Measurements from ENCODE around the gene PITPNC1. TPM values are rescaled to one million over a fixed set of nuclear protein-coding genes. Genes with fewer than 3 reads are reported as not detected.
"Not testable (repeated sequence)": the region's sequence is repeated elsewhere in the genome, so short reads cannot be mapped to it uniquely, and the experiment has no call there.

The PITPNC1 gene
- total RNA-seq, 1 experiment from 2014 or later = 37.5 TPM

GRCh38 chr17:67700725-67701119 is 323.6 kb downstream of the PITPNC1 start:
- Histone ChIP-seq H3K14ac (ENCODE audit: insufficient read depth, low read length) (no peak overlapping the region), H3K56ac (ENCODE audit: insufficient read length, low read depth, low read length) (no peak overlapping the region), H3K79me2 (ENCODE audit: insufficient read depth, low read length) (no peaks in the 10 kb centered on the region), H4K91ac (ENCODE audit: insufficient read length, low read depth, low read length) (no peak overlapping the region), H3T11ph (ENCODE audit: low read length) (no peak overlapping the region), H3K27me3 (ENCODE audit: insufficient read depth, low read length) (no peaks in the 10 kb centered on the region), H3K4ac (ENCODE audit: low read depth, low read length) (no peak overlapping the region), H3K9ac (ENCODE audit: extremely low read depth, insufficient read length, low read length) (no peak overlapping the region), H3K9me3 (ENCODE audit: control insufficient read depth, low read depth, low read length) (no peaks in the 10 kb centered on the region), H3K23ac (ENCODE audit: insufficient read length, low read depth, low read length) (no peak overlapping the region), H4K8ac (replicated peaks; ENCODE audit: insufficient read length, low read depth, low read length) (no peak overlapping the region), H4K5ac (ENCODE audit: insufficient read length, low read depth, low read length) (no peak overlapping the region), H2AK5ac (ENCODE audit: insufficient read length, low read length) (no peak overlapping the region), H2AFZ (ENCODE audit: low read length) (no peak overlapping the region), H2BK5ac (ENCODE audit: insufficient read length, low read length) (no peak overlapping the region), H3K27ac (ENCODE audit: insufficient read length, low read depth, low read length) (no peak overlapping the region), H3K18ac (ENCODE audit: insufficient read length, low read depth, low read length) (no peak overlapping the region), H4K20me1 (ENCODE audit: control insufficient read depth, insufficient read depth, insufficient read length) (no peaks in the 10 kb centered on the region), H2BK12ac (ENCODE audit: insufficient read length, low read depth, low read length) (no peak overlapping the region), H3K79me1 (ENCODE audit: insufficient read depth, low read depth, low read length, poor library complexity, severe bottlenecking) (no peaks in the 10 kb centered on the region), H3K4me1 (ENCODE audit: insufficient read depth, low read length) (0 out of 2 replicates have a peak, but pooled peaks cover 2% of the 10 kb centered on the region), H3K4me2 (ENCODE audit: insufficient read depth, insufficient read length, low read length) (no peak overlapping the region), H3K23me2 (ENCODE audit: insufficient read length, low read depth, low read length, poor library complexity, severe bottlenecking) (no peaks in the 10 kb centered on the region), H2BK20ac (ENCODE audit: low read depth, low read length, poor library complexity, severe bottlenecking) (no peak overlapping the region), H2BK15ac (ENCODE audit: low read depth, low read length) (no peak overlapping the region), H2BK120ac (ENCODE audit: low read depth, low read length, poor library complexity, severe bottlenecking) (no peak overlapping the region)
- H3K9me3 Mint-ChIP-seq = no peaks in the 10 kb centered on the region
- peaks cover 13 to 15% of the 10 kb centered on the region in 2 experiments for H3K4me1 Mint-ChIP-seq
- no CpG with 5 or more reads among the region's 1 CpG for WGBS (ENCODE audit: extremely low coverage, insufficient read length, low lambda C conversion rate)
- DNase-seq = no peak
- no peak overlapping the region for H3K27ac Mint-ChIP-seq
- H3K4me3 Mint-ChIP-seq = no peak overlapping the region
- H3K27me3 Mint-ChIP-seq (ENCODE audit: low read depth) = no peaks in the 10 kb centered on the region
- no peaks in the 10 kb centered on the region for H3K36me3 Mint-ChIP-seq (ENCODE audit: insufficient read depth in 1 of 3, low read depth in 3 of 3)
- TF ChIP-seq, protein P1, sequence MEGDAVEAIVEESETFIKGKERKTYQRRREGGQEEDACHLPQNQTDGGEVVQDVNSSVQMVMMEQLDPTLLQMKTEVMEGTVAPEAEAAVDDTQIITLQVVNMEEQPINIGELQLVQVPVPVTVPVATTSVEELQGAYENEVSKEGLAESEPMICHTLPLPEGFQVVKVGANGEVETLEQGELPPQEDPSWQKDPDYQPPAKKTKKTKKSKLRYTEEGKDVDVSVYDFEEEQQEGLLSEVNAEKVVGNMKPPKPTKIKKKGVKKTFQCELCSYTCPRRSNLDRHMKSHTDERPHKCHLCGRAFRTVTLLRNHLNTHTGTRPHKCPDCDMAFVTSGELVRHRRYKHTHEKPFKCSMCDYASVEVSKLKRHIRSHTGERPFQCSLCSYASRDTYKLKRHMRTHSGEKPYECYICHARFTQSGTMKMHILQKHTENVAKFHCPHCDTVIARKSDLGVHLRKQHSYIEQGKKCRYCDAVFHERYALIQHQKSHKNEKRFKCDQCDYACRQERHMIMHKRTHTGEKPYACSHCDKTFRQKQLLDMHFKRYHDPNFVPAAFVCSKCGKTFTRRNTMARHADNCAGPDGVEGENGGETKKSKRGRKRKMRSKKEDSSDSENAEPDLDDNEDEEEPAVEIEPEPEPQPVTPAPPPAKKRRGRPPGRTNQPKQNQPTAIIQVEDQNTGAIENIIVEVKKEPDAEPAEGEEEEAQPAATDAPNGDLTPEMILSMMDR (conservative IDR thresholded peaks at IDR 0.05) = no peak

GRCh38 chr17:67702861-67703260 is 325.8 kb downstream of the PITPNC1 start:
- H4K20me1 ChIP-seq (ENCODE audit: control insufficient read depth, insufficient read depth, insufficient read length); H2BK5ac ChIP-seq (ENCODE audit: insufficient read length, low read length); H3K18ac ChIP-seq (ENCODE audit: insufficient read length, low read depth, low read length); H3K4ac ChIP-seq (ENCODE audit: low read depth, low read length); H3K79me1 ChIP-seq (ENCODE audit: insufficient read depth, low read depth, low read length, poor library complexity, severe bottlenecking); H3K4me3 Mint-ChIP-seq; H2BK20ac ChIP-seq (ENCODE audit: low read depth, low read length, poor library complexity, severe bottlenecking); H3K36me3 Mint-ChIP-seq (ENCODE audit: insufficient read depth in 1 of 3, low read depth in 3 of 3); H3K9ac ChIP-seq (ENCODE audit: extremely low read depth, insufficient read length, low read length); H2BK15ac ChIP-seq (ENCODE audit: low read depth, low read length); H3K9me3 Mint-ChIP-seq; H3K27ac ChIP-seq (ENCODE audit: insufficient read length, low read depth, low read length); H4K91ac ChIP-seq (ENCODE audit: insufficient read length, low read depth, low read length); H3K27me3 Mint-ChIP-seq (ENCODE audit: low read depth); H4K5ac ChIP-seq (ENCODE audit: insufficient read length, low read depth, low read length); H3K27ac Mint-ChIP-seq; H4K8ac ChIP-seq (replicated peaks; ENCODE audit: insufficient read length, low read depth, low read length); H3K4me1 ChIP-seq (ENCODE audit: insufficient read depth, low read length); H3K23ac ChIP-seq (ENCODE audit: insufficient read length, low read depth, low read length); H2BK12ac ChIP-seq (ENCODE audit: insufficient read length, low read depth, low read length); H3T11ph ChIP-seq (ENCODE audit: low read length); H2AFZ ChIP-seq (ENCODE audit: low read length); H3K9me3 ChIP-seq (ENCODE audit: control insufficient read depth, low read depth, low read length); H2AK5ac ChIP-seq (ENCODE audit: insufficient read length, low read length); H3K79me2 ChIP-seq (ENCODE audit: insufficient read depth, low read length); H3K56ac ChIP-seq (ENCODE audit: insufficient read length, low read depth, low read length); DNase-seq; H3K23me2 ChIP-seq (ENCODE audit: insufficient read length, low read depth, low read length, poor library complexity, severe bottlenecking); H2BK120ac ChIP-seq (ENCODE audit: low read depth, low read length, poor library complexity, severe bottlenecking); H3K27me3 ChIP-seq (ENCODE audit: insufficient read depth, low read length); H3K14ac ChIP-seq (ENCODE audit: insufficient read depth, low read length); H3K4me2 ChIP-seq (ENCODE audit: insufficient read depth, insufficient read length, low read length): not testable (repeated sequence)
- no CpG with 5 or more reads among the region's 8 CpGs for WGBS (ENCODE audit: extremely low coverage, insufficient read length, low lambda C conversion rate)
- peaks cover 10 to 11% of the 10 kb centered on the region in 2 experiments for H3K4me1 Mint-ChIP-seq

Data from H9 (cell line).